Osteocyte (in vitro differentiated cells): ENCODE measurements around the gene UMAD1. TPM values are rescaled to one million over a fixed set of nuclear protein-coding genes. Genes with fewer than 3 reads are reported as not detected.

ENCODE experiments used
- DNase-seq: peaks from one replicate; pipeline ENCODE4 v3.0.0; 2021; ENCODE audit warnings: mixed read lengths; ENCODE audit not compliant: unreplicated experiment; ENCODE audit errors: extremely low spot score
- H3K27ac Mint-ChIP-seq: one replicate; pipeline ENCODE4 v1.8.0; 2021; ENCODE audit warnings: mild to moderate bottlenecking, mixed read lengths; ENCODE audit not compliant: unreplicated experiment
- H3K27me3 Mint-ChIP-seq: one replicate; pipeline ENCODE4 v1.8.0; 2021; ENCODE audit warnings: mixed read lengths; ENCODE audit not compliant: unreplicated experiment
- H3K36me3 Mint-ChIP-seq: one replicate; pipeline ENCODE4 v1.8.0; 2021; ENCODE audit warnings: mixed read lengths; ENCODE audit not compliant: unreplicated experiment
- H3K4me1 Mint-ChIP-seq: one replicate; pipeline ENCODE4 v1.8.0; 2021; ENCODE audit warnings: mixed read lengths; ENCODE audit not compliant: unreplicated experiment
- H3K4me3 Mint-ChIP-seq: one replicate; pipeline ENCODE4 v1.8.0; 2021; ENCODE audit warnings: mild to moderate bottlenecking, moderate library complexity, mixed read lengths; ENCODE audit not compliant: unreplicated experiment
- H3K9me3 Mint-ChIP-seq: one replicate; pipeline ENCODE4 v1.8.0; 2021; ENCODE audit warnings: mixed read lengths; ENCODE audit not compliant: unreplicated experiment
- CTCF ChIP-seq: fragments of 200-600 bp; sonication (generic); IDR thresholded peaks from 2 replicates; pipeline ENCODE4 v1.5.0; 2021; ENCODE audit warnings: antibody characterized with exemption, mild to moderate bottlenecking, moderate library complexity
- total RNA-seq: library from RNA; stranded (reverse); gene quantifications from 2 replicates; pipeline ENCODE4 v1.2.1, GENCODE V29; 2021

The UMAD1 gene
- total RNA-seq, 1 donor from 2014 or later, result 10.9 TPM

DNA sequence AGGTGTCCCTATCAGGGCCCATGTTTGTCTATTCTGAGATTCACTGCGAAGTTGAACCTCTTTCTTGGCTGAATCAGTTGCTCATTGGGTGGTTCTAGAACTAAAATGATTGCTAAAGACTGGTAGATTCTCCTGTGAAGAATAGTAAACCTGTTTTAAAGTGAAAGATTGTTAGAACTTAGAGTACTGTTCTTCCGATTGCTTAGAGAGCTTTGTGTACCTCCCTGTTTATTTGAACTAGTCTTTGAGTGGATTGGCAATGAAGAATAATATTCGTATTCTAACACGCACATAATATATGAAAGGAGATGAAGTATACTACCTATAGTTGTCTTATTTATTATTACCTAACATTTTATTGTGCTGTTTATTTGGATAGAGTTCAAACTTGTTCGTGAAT is 202.7 kb downstream of the UMAD1 start:
- Mint-ChIP-seq H3K4me1 (peaks cover 13% of the 10 kb centered on the region), H3K27ac (no peak overlapping the region), H3K27me3 (no peaks in the 10 kb centered on the region), H3K36me3 (no peaks in the 10 kb centered on the region), H3K4me3 (no peak overlapping the region), H3K9me3 (no peaks in the 10 kb centered on the region)
- no peak for DNase-seq
- no peak for TF ChIP-seq CTCF

- Mint-ChIP-seq H3K27me3 (no peaks in the 10 kb centered on the region), H3K4me3 (no peak overlapping the region), H3K36me3 (no peaks in the 10 kb centered on the region), H3K9me3 (no peaks in the 10 kb centered on the region), H3K27ac (no peak overlapping the region), H3K4me1 (peaks cover 13% of the 10 kb centered on the region)
- no peak for DNase-seq
- TF ChIP-seq CTCF, result no peak
Measured at GRCh38 chr7:7843972-7844371, 203.4 kb downstream of the UMAD1 start.

DNA sequence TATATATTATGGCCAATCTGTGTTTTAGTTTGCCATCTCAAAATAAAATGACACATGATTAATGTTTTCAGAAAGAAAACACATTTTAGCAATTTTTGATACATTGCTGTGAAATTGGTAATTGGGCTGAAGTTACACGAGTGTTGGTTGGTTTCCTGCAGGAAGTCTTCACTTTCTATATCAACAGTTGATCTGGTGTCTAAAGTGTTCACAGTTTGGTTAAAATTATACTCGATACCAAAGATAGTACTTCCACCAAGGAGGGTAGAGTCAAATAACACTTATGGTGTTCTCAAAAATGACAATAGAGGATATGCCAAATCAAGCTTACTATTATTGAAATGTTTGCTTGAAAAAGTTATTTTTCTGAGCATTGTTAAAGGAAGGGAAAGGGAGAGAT is 207.7 kb downstream of the UMAD1 start:
- H3K27me3 Mint-ChIP-seq, result no peaks in the 10 kb centered on the region
- no peak overlapping the region for H3K27ac Mint-ChIP-seq
- no peaks in the 10 kb centered on the region for H3K9me3 Mint-ChIP-seq
- TF ChIP-seq CTCF, result no peak
- no peak for DNase-seq
- peaks cover 13% of the 10 kb centered on the region for H3K4me1 Mint-ChIP-seq
- no peaks in the 10 kb centered on the region for H3K36me3 Mint-ChIP-seq
- no peak overlapping the region for H3K4me3 Mint-ChIP-seq

DNA sequence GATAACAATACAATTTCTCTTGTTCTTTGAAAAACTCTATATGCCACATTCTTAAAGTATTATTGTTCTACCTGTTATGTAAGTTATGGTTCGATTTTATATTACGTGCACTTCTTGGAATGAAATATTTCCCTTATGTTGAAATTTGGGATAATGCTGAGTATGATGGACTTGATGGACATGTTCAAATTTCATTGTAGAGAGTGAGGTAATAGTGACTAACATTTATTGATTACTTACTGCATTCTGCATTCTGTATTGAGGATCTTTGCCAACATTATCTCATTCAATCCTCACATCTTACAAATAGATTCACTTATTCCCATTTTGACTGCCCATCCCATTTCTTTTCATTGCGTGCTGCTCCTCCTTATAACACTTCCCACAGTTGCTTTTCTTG is 208.3 kb downstream of the UMAD1 start:
- no peaks in the 10 kb centered on the region for H3K27me3 Mint-ChIP-seq
- no peak overlapping the region for H3K27ac Mint-ChIP-seq
- no peaks in the 10 kb centered on the region for H3K9me3 Mint-ChIP-seq
- DNase-seq, result no peak
- H3K36me3 Mint-ChIP-seq, result no peaks in the 10 kb centered on the region
- no peak overlapping the region for H3K4me3 Mint-ChIP-seq
- TF ChIP-seq CTCF, result no peak
- peaks cover 13% of the 10 kb centered on the region for H3K4me1 Mint-ChIP-seq

GRCh38 chr7:7850150-7850549 is 209.6 kb downstream of the UMAD1 start:
- H3K27ac Mint-ChIP-seq, result no peak overlapping the region
- no peaks in the 10 kb centered on the region for H3K9me3 Mint-ChIP-seq
- TF ChIP-seq CTCF, result no peak
- H3K4me1 Mint-ChIP-seq, result peaks cover 13% of the 10 kb centered on the region
- no peak for DNase-seq
- H3K4me3 Mint-ChIP-seq, result no peak overlapping the region
- H3K36me3 Mint-ChIP-seq, result no peaks in the 10 kb centered on the region
- H3K27me3 Mint-ChIP-seq, result no peaks in the 10 kb centered on the region
